Ishikawa (cell line): Measurements from ENCODE around the gene ARID1B.

Experiments used
- CEBPB ChIP-seq: IDR thresholded peaks from 2 replicates; pipeline ENCODE4 v1.6.1; 2012
- CREB1 ChIP-seq: IDR thresholded peaks from 2 replicates; pipeline ENCODE4 v1.6.1; 2012; ENCODE audit warnings: low read depth
- EGR1 ChIP-seq: IDR thresholded peaks from 2 replicates; pipeline ENCODE4 v1.6.1; 2012
- EP300 ChIP-seq: IDR thresholded peaks from 2 replicates; pipeline ENCODE4 v1.6.1; 2012; ENCODE audit warnings: borderline replicate concordance
- FOXM1 ChIP-seq: IDR thresholded peaks from 2 replicates; pipeline ENCODE4 v1.6.1; 2012; ENCODE audit warnings: low read depth, borderline replicate concordance
- MAX ChIP-seq: IDR thresholded peaks from 2 replicates; pipeline ENCODE4 v1.6.1; 2012
- RAD21 ChIP-seq: IDR thresholded peaks from 2 replicates; pipeline ENCODE4 v1.6.1; 2012; ENCODE audit warnings: low read depth
- TAF1 ChIP-seq: IDR thresholded peaks from 2 replicates; pipeline ENCODE4 v1.6.1; 2012; ENCODE audit warnings: low read depth, mild to moderate bottlenecking
- TCF12 ChIP-seq: IDR thresholded peaks from 2 replicates; pipeline ENCODE4 v1.6.1; 2012; ENCODE audit warnings: low read depth
- YY1 ChIP-seq: IDR thresholded peaks from 2 replicates; pipeline ENCODE4 v1.6.1; 2012; ENCODE audit warnings: low read depth
- ZBTB7A ChIP-seq: IDR thresholded peaks from 2 replicates; pipeline ENCODE4 v1.6.1; 2012; ENCODE audit warnings: low read depth
- TF ChIP-seq, protein P1 (sequence below): IDR thresholded peaks from 2 replicates; pipeline ENCODE4 v1.6.1; 2012; ENCODE audit warnings: low read depth, mild to moderate bottlenecking

DNA sequence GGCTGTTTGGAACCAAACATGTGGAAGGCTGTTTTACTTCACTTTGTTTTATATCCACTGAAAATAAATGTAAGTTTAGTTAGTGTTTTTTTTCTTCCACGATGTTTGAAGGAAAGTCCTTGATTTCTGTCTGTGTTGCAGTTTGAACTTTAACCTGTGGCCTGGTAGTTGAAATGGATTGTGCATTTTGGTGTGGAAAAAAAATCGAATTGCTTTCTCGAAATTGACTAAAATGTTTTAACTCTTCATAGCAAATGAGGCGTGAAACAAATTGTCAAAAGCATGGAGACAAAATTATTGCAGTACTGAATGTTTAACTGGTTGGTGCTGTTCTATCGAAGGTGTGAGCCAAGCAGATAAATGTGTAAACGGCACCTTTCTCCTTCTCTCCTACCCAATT is 24.5 kb downstream of the ARID1B start:
- TF ChIP-seq, protein P1, sequence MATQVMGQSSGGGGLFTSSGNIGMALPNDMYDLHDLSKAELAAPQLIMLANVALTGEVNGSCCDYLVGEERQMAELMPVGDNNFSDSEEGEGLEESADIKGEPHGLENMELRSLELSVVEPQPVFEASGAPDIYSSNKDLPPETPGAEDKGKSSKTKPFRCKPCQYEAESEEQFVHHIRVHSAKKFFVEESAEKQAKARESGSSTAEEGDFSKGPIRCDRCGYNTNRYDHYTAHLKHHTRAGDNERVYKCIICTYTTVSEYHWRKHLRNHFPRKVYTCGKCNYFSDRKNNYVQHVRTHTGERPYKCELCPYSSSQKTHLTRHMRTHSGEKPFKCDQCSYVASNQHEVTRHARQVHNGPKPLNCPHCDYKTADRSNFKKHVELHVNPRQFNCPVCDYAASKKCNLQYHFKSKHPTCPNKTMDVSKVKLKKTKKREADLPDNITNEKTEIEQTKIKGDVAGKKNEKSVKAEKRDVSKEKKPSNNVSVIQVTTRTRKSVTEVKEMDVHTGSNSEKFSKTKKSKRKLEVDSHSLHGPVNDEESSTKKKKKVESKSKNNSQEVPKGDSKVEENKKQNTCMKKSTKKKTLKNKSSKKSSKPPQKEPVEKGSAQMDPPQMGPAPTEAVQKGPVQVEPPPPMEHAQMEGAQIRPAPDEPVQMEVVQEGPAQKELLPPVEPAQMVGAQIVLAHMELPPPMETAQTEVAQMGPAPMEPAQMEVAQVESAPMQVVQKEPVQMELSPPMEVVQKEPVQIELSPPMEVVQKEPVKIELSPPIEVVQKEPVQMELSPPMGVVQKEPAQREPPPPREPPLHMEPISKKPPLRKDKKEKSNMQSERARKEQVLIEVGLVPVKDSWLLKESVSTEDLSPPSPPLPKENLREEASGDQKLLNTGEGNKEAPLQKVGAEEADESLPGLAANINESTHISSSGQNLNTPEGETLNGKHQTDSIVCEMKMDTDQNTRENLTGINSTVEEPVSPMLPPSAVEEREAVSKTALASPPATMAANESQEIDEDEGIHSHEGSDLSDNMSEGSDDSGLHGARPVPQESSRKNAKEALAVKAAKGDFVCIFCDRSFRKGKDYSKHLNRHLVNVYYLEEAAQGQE, result no peak
- TF ChIP-seq TCF12 (no peak), YY1 (no peak), CREB1 (no peak), TAF1 (no peak), MAX (no peak), EP300 (no peak), ZBTB7A (no peak), FOXM1 (no peak), EGR1 (no peak), CEBPB (no peak), RAD21 (no peak)
